HG03066 (cell line): ENCODE results near the gene NOB1.

Source experiments
- ATAC-seq: cut with Tn5 transposase; IDR thresholded peaks from one replicate; pipeline ENCODE4 v1.9.1; 2021; ENCODE audit warnings: low read depth; ENCODE audit not compliant: unreplicated experiment

NOB1 gene

GRCh38 chr16:69691980-69692911, 62.5 kb downstream of the NOB1 start:
- ATAC-seq: no peak
